OCI-LY3 (cell line): ENCODE data around the gene ANKS1A.
A peak's percentile ranks its signal among the peaks of the same experiment; 100 is the strongest.

Source experiments
- H2AFZ ChIP-seq: fragments of 200-600, 300-600 bp; shearing (Covaris generic); 2 replicates; pipeline ENCODE4 v1.6.0; 2014; ENCODE audit warnings: antibody characterized with exemption, low read depth, low read length
- H3K27ac ChIP-seq: fragments of 200-600, 300-600 bp; sonication (generic); 2 replicates; pipeline ENCODE4 v1.5.1; 2014; ENCODE audit warnings: mild to moderate bottlenecking, low read length, moderate library complexity, mixed read lengths
- H3K27me3 ChIP-seq: fragments of 200-600, 300-600 bp; sonication (generic); 2 replicates; pipeline ENCODE4 v1.6.1; 2014; ENCODE audit warnings: low read depth, low read length, mixed read lengths
- H3K36me3 ChIP-seq: fragments of 200-600, 300-600 bp; sonication (generic); replicated peaks from 2 replicates; pipeline ENCODE3; 2014; ENCODE audit warnings: low read depth, low read length, mixed read lengths
- H3K4me1 ChIP-seq: fragments of 300-600, 200-600 bp; sonication (generic); 2 replicates; pipeline ENCODE4 v1.6.1; 2014; ENCODE audit warnings: low read length, mixed read lengths
- H3K4me2 ChIP-seq: fragments of 200-600, 300-600 bp; sonication (generic); 2 replicates; pipeline ENCODE4 v1.6.1; 2014; ENCODE audit warnings: low read length, mixed read lengths
- H3K4me3 ChIP-seq: fragments of 300-600, 200-600 bp; sonication (generic); 2 replicates; pipeline ENCODE4 v1.5.1; 2014; ENCODE audit warnings: antibody characterized with exemption, mild to moderate bottlenecking, low read length, moderate library complexity
- H3K79me2 ChIP-seq: fragments of 300-600, 200-600 bp; shearing (Covaris generic); 2 replicates; pipeline ENCODE4 v1.6.1; 2014; ENCODE audit warnings: mild to moderate bottlenecking, low read length, mixed read lengths
- H3K9ac ChIP-seq: fragments of 300-600, 200-600 bp; shearing (Covaris generic); 2 replicates; pipeline ENCODE4 v1.6.0; 2014; ENCODE audit warnings: mild to moderate bottlenecking, low read length, moderate library complexity
- H3K9me3 ChIP-seq: fragments of 200-600, 300-600 bp; shearing (Covaris generic); 2 replicates; pipeline ENCODE4 v1.6.1; 2014; ENCODE audit warnings: low read length, mixed read lengths; ENCODE audit not compliant: insufficient read depth
- H4K20me1 ChIP-seq: fragments of 200-600, 300-600 bp; sonication (generic); 2 replicates; pipeline ENCODE4 v1.6.1; 2016; ENCODE audit warnings: low read length, mixed read lengths; ENCODE audit not compliant: insufficient read depth
- CTCF ChIP-seq: fragments of 200-600, 300-600 bp; sonication (generic); IDR thresholded peaks from 2 replicates; pipeline ENCODE4 v1.5.1; 2014; ENCODE audit warnings: antibody characterized with exemption, low read length, low read depth
- EZH2phosphoT487 ChIP-seq: fragments of 200-600 bp; shearing (Covaris generic); IDR thresholded peaks from 2 replicates; pipeline ENCODE4 v1.6.1; 2018; ENCODE audit warnings: antibody characterized with exemption, mixed run types, low read depth

The ANKS1A gene

GRCh38 chr6:35025232-35026188, 136.5 kb downstream of the ANKS1A start:
- TF ChIP-seq CTCF (0 out of 2 replicates have a peak, but pooled peaks have one; percentile 15), EZH2phosphoT487 (no peak)

GRCh38 chr6:35026434-35027222, 137.6 kb downstream of the ANKS1A start:
- Histone ChIP-seq H3K27ac (no peak overlapping the region), H4K20me1 (no peaks in the 10 kb centered on the region), H3K4me2 (no peak overlapping the region), H3K4me3 (no peak overlapping the region), H3K27me3 (no peaks in the 10 kb centered on the region), H3K9ac (no peak overlapping the region), H3K79me2 (no peaks in the 10 kb centered on the region), H3K9me3 (no peaks in the 10 kb centered on the region), H3K36me3 (no peaks in the 10 kb centered on the region), H2AFZ (no peak overlapping the region), H3K4me1 (no peaks in the 10 kb centered on the region)
- TF ChIP-seq CTCF (no peak), EZH2phosphoT487 (no peak)

More at GRCh38 chr6:35025232-35026188, 136.5 kb downstream of the ANKS1A start:
- Histone ChIP-seq H3K79me2 (no peaks in the 10 kb centered on the region), H3K9me3 (no peaks in the 10 kb centered on the region), H4K20me1 (no peaks in the 10 kb centered on the region), H2AFZ (no peak overlapping the region), H3K9ac (no peak overlapping the region), H3K27me3 (no peaks in the 10 kb centered on the region), H3K27ac (no peak overlapping the region), H3K36me3 (no peaks in the 10 kb centered on the region), H3K4me1 (no peaks in the 10 kb centered on the region), H3K4me2 (no peak overlapping the region), H3K4me3 (no peak overlapping the region)

GRCh38 chr6:35027807-35028206, 138.8 kb downstream of the ANKS1A start:
- H3K9me3 ChIP-seq: no peaks in the 10 kb centered on the region
- H2AFZ ChIP-seq: no peak overlapping the region
- H3K9ac ChIP-seq: no peak overlapping the region
- no peaks in the 10 kb centered on the region for H3K79me2 ChIP-seq
- no peak overlapping the region for H3K4me2 ChIP-seq
- no peaks in the 10 kb centered on the region for H3K36me3 ChIP-seq
- H3K27me3 ChIP-seq: no peaks in the 10 kb centered on the region
- H4K20me1 ChIP-seq: no peaks in the 10 kb centered on the region
- no peaks in the 10 kb centered on the region for H3K4me1 ChIP-seq
- no peak overlapping the region for H3K4me3 ChIP-seq
- TF ChIP-seq CTCF: no peak
- no peak for TF ChIP-seq EZH2phosphoT487
- no peak overlapping the region for H3K27ac ChIP-seq
